HCT116 (cell line): ENCODE results near the gene MED6. TPM values are rescaled to one million over a fixed set of nuclear protein-coding genes. Genes with fewer than 3 reads are reported as not detected.

ENCODE experiments used
- ATAC-seq: fragments of 200-7000 bp; cut with Tn5 transposase; 2 replicates; pipeline ENCODE4 v1.9.1; 2020; ENCODE audit warnings: mild to moderate bottlenecking, moderate library complexity
- BruUV-seq: library from RNA; stranded (reverse); fragments of 400-500 nt; replicated peaks from 2 replicates; lab custom pipeline; 2021; lab: Mats Ljungman, UMichigan
- CTCF ChIA-PET: fragments of 300-600 bp; sonication (Branson Sonifier 250); formaldehyde crosslinking; loops from one replicate; lab custom pipeline; 2021; ENCODE audit warnings: antibody characterized with exemption; lab: Charles Lee
- POLR2A ChIA-PET: fragments of 300-600, 350-600 bp; sonication (Branson Sonifier 250); formaldehyde crosslinking; loops from one replicate; lab custom pipeline; 2021; ENCODE audit warnings: antibody characterized with exemption; lab: Charles Lee
- RAD21 ChIA-PET, 2 experiments: fragments of 300-600 bp; sonication (Branson Sonifier 250); formaldehyde crosslinking; loops; one replicate each; lab custom pipeline; 2023; ENCODE audit warnings: low total read pairs in 2 of 2; ENCODE audit not compliant: uncharacterized antibody in 2 of 2, unreplicated experiment in 2 of 2, low non-redundant PET in 1 of 2; lab: Charles Lee
- DNase-seq: peaks from one replicate; pipeline ENCODE4 v3.0.0-alpha.2; 2010; ENCODE audit warnings: low read depth, low spot score
- H2AFZ ChIP-seq: fragments of 200-600 bp; shearing (Covaris generic), sonication (generic); 2 replicates; pipeline ENCODE4 v1.6.1; 2017; ENCODE audit warnings: low read depth, mixed run types, mixed read lengths, antibody characterized with exemption, low read length; ENCODE audit not compliant: poor library complexity, severe bottlenecking
- H3K27ac ChIP-seq: 2 replicates; pipeline ENCODE4 v1.5.1; 2012; ENCODE audit warnings: low read depth, low read length
- H3K27me3 ChIP-seq: fragments of 200-600 bp; sonication (generic); 2 replicates; pipeline ENCODE4 v1.6.1; 2016; ENCODE audit warnings: mixed run types, low read length, mixed read lengths; ENCODE audit not compliant: insufficient read depth
- H3K36me3 ChIP-seq, 2 experiments: fragments of 200-500 bp in 1 of 2; fragments of 200-600 bp in 1 of 2; sonication (Bioruptor generic) in 1 of 2; sonication (generic) in 1 of 2; 2 replicates each; pipeline versions ENCODE4 v1.5.1 to v1.6.1; 2014 to 2016; ENCODE audit warnings: low read length in 2 of 2, inconsistent platforms in 1 of 2, mixed read lengths in 1 of 2, mixed run types in 1 of 2; ENCODE audit not compliant: insufficient read depth in 2 of 2, control insufficient read depth in 1 of 2
- H3K4me1 ChIP-seq, 2 experiments: fragments of 200-600 bp in 1 of 2; sonication (generic) in 1 of 2; 2 replicates each; pipeline versions ENCODE4 v1.5.1 to v1.6.1; 2012 to 2017; ENCODE audit warnings: low read length in 2 of 2, inconsistent platforms in 1 of 2, mild to moderate bottlenecking in 1 of 2, mixed read lengths in 1 of 2, mixed run types in 1 of 2, moderate library complexity in 1 of 2; ENCODE audit not compliant: insufficient read depth in 2 of 2, control insufficient read depth in 1 of 2
- H3K4me2 ChIP-seq: fragments of 200-600 bp; sonication (generic); 2 replicates; pipeline ENCODE4 v1.6.1; 2017; ENCODE audit warnings: mixed run types, low read length, mixed read lengths
- H3K4me3 ChIP-seq, 2 experiments: fragments of 200-600 bp in 1 of 2; sonication (generic) in 1 of 2; replicated peaks in 1 of 2; 2 replicates each; pipeline ENCODE4 v1.5.1; 2011 to 2016; ENCODE audit warnings: low read length in 2 of 2, control low read depth in 1 of 2, low read depth in 1 of 2, mild to moderate bottlenecking in 1 of 2, mixed read lengths in 1 of 2, mixed run types in 1 of 2
- H3K79me2 ChIP-seq: fragments of 200-600 bp; sonication (generic); 2 replicates; pipeline ENCODE4 v1.6.1; 2017; ENCODE audit warnings: mild to moderate bottlenecking, mixed run types, low read length, moderate library complexity, mixed read lengths; ENCODE audit not compliant: insufficient read depth
- H3K9ac ChIP-seq: fragments of 200-600 bp; sonication (generic); 2 replicates; pipeline ENCODE4 v1.6.1; 2016; ENCODE audit warnings: low read length, mixed read lengths
- H3K9me2 ChIP-seq: fragments of 200-600 bp; sonication (generic), shearing (Covaris generic); 2 replicates; pipeline ENCODE4 v1.6.1; 2017; ENCODE audit warnings: mixed run types, mild to moderate bottlenecking, moderate library complexity; ENCODE audit not compliant: insufficient read depth
- H3K9me3 ChIP-seq, 2 experiments: fragments of 200-500 bp in 1 of 2; fragments of 200-600 bp in 1 of 2; sonication (Bioruptor generic) in 1 of 2; sonication (generic) in 1 of 2; 2 replicates each; pipeline ENCODE4 v1.6.1; 2014 to 2017; ENCODE audit warnings: low read length in 2 of 2, mixed read lengths in 2 of 2, inconsistent platforms in 1 of 2, low read depth in 1 of 2, mild to moderate bottlenecking in 1 of 2, mixed run types in 1 of 2, moderate library complexity in 1 of 2; ENCODE audit not compliant: control insufficient read depth in 1 of 2, insufficient read depth in 1 of 2
- H4K20me1 ChIP-seq: fragments of 200-600 bp; sonication (generic), shearing (Covaris generic); 2 replicates; pipeline ENCODE4 v1.6.1; 2017; ENCODE audit warnings: mixed run types, mild to moderate bottlenecking, moderate library complexity; ENCODE audit not compliant: insufficient read depth
- CBX3 ChIP-seq: IDR thresholded peaks from 2 replicates; pipeline ENCODE4 v1.6.1; 2012; ENCODE audit warnings: low read depth
- EGR1 ChIP-seq: IDR thresholded peaks from 2 replicates; pipeline ENCODE4 v1.6.1; 2012; ENCODE audit warnings: low read depth
- ELF1 ChIP-seq: IDR thresholded peaks from 2 replicates; pipeline ENCODE4 v1.6.1; 2012; ENCODE audit warnings: low read depth, borderline replicate concordance
- EZH2 ChIP-seq: fragments of 200-600 bp; sonication (generic); IDR thresholded peaks from 2 replicates; pipeline ENCODE4 v1.6.1; 2017; ENCODE audit warnings: antibody characterized with exemption, mixed run types
- EZH2phosphoT487 ChIP-seq: fragments of 200-600 bp; IDR thresholded peaks from 2 replicates; pipeline ENCODE4 v1.6.1; 2018; ENCODE audit warnings: antibody characterized with exemption, borderline replicate concordance
- JUND ChIP-seq: IDR thresholded peaks from 2 replicates; pipeline ENCODE4 v1.6.1; 2012
- POLR2A ChIP-seq: IDR thresholded peaks from 2 replicates; pipeline ENCODE4 v1.7.0; 2011; ENCODE audit warnings: borderline replicate concordance; ENCODE audit not compliant: insufficient read depth, insufficient read length; ENCODE audit errors: extremely low read depth
- POLR2AphosphoS5 ChIP-seq: IDR thresholded peaks from 2 replicates; pipeline ENCODE4 v1.6.1; 2011; ENCODE audit warnings: mild to moderate bottlenecking, low read depth, low read length, moderate library complexity
- RAD21 ChIP-seq: IDR thresholded peaks from 2 replicates; pipeline ENCODE4 v1.6.1; 2012; ENCODE audit warnings: low read depth, mild to moderate bottlenecking
- SIN3A ChIP-seq: IDR thresholded peaks from 2 replicates; pipeline ENCODE4 v1.6.1; 2012; ENCODE audit warnings: low read depth
- SP1 ChIP-seq: IDR thresholded peaks from 2 replicates; pipeline ENCODE4 v1.6.1; 2012; ENCODE audit warnings: low read depth
- SRF ChIP-seq: IDR thresholded peaks from 2 replicates; pipeline ENCODE4 v1.6.1; 2012; ENCODE audit warnings: low read depth
- TCF7L2 ChIP-seq: IDR thresholded peaks from 2 replicates; pipeline ENCODE4 v1.7.0; 2011; ENCODE audit warnings: borderline replicate concordance, inconsistent platforms; ENCODE audit not compliant: insufficient read depth, insufficient read length; ENCODE audit errors: extremely low read depth
- ZFX ChIP-seq: fragments of 450-650 bp; IDR thresholded peaks from 2 replicates; pipeline ENCODE4 v1.6.1; 2017
- ZNF274 ChIP-seq: fragments of 200-500 bp; sonication (Bioruptor generic); IDR thresholded peaks from 2 replicates; pipeline ENCODE4 v1.6.1; 2014; ENCODE audit warnings: mild to moderate bottlenecking, low read depth, low read length, inconsistent platforms
- intact Hi-C: fragments of 100-400 bp; cut with micrococcal nuclease; formaldehyde crosslinking; loops from 2 replicates; pipeline ENCODE4 v1.10.0; 2022
- total RNA-seq: library from RNA; stranded (reverse); gene quantifications from one replicate; pipeline ENCODE4 v1.2.1, GENCODE V29; 2021; ENCODE audit not compliant: unreplicated experiment
- TF ChIP-seq, protein P1 (sequence below): IDR thresholded peaks from 2 replicates; pipeline ENCODE4 v1.6.1; 2011; ENCODE audit warnings: mild to moderate bottlenecking, low read length, moderate library complexity; ENCODE audit not compliant: insufficient replicate concordance; ENCODE audit errors: extremely low read depth
- TF ChIP-seq, protein P2 (sequence below): IDR thresholded peaks from 2 replicates; pipeline ENCODE4 v1.6.1; 2012
- TF ChIP-seq, protein P3 (sequence below): IDR thresholded peaks from 2 replicates; pipeline ENCODE4 v1.6.1; 2012; ENCODE audit warnings: low read depth
- TF ChIP-seq, protein P4 (sequence below): IDR thresholded peaks from 2 replicates; pipeline ENCODE4 v1.6.1; 2012
- TF ChIP-seq, protein P5 (sequence below), 3 experiments: fragments of 200-600 bp in 1 of 3; sonication (generic) in 1 of 3; IDR thresholded peaks in 2 of 3; conservative IDR thresholded peaks in 1 of 3; 2 replicates each; pipeline ENCODE4 v1.5.1; 2012 to 2017; ENCODE audit warnings: low read depth in 2 of 3, low read length in 2 of 3, antibody characterized with exemption in 1 of 3, borderline replicate concordance in 1 of 3, control low read depth in 1 of 3, mild to moderate bottlenecking in 1 of 3, mixed read lengths in 1 of 3, mixed run types in 1 of 3, moderate library complexity in 1 of 3; ENCODE audit not compliant: insufficient read depth in 1 of 3

MED6 gene
- total RNA-seq, 1 experiment from 2014 or later: 39.6 TPM

DNA sequence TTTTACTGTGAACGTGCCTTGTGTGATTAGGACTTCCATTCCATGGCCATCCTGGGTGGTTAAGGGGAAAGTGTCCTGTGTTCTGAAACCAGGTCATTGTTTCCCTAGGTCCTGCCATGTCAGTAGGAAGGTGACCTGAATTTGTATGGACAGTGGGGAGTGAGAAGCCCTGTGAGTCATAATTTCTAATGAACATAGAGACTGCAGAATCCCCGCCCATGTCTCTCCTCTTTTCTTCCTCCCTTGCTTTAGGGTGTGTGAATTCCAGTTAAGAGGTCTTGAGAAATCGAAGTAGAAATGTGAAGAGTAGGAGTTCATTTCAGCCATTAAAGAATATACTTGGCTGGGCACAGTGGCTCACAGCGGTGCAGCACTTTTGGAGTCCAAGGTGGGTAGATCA lies 49.3 kb upstream of the MED6 start:
- intact Hi-C loops: no loop called here
- ATAC-seq: no peak
- CTCF ChIA-PET: no interaction called here
- no peak for DNase-seq
- H3K27ac ChIP-seq: no peak overlapping the region
- RAD21 ChIA-PET: interaction anchor here in 1 of 2 experiments (0.7 kb wide), 1 partner anchor 104 kb away, joined by 3 read pairs; no protein-coding TSS in a partner anchor
- TF ChIP-seq, protein P1, sequence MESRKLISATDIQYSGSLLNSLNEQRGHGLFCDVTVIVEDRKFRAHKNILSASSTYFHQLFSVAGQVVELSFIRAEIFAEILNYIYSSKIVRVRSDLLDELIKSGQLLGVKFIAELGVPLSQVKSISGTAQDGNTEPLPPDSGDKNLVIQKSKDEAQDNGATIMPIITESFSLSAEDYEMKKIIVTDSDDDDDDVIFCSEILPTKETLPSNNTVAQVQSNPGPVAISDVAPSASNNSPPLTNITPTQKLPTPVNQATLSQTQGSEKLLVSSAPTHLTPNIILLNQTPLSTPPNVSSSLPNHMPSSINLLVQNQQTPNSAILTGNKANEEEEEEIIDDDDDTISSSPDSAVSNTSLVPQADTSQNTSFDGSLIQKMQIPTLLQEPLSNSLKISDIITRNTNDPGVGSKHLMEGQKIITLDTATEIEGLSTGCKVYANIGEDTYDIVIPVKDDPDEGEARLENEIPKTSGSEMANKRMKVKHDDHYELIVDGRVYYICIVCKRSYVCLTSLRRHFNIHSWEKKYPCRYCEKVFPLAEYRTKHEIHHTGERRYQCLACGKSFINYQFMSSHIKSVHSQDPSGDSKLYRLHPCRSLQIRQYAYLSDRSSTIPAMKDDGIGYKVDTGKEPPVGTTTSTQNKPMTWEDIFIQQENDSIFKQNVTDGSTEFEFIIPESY: no peak
- TF ChIP-seq, protein P2, sequence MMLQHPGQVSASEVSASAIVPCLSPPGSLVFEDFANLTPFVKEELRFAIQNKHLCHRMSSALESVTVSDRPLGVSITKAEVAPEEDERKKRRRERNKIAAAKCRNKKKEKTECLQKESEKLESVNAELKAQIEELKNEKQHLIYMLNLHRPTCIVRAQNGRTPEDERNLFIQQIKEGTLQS: no peak
- no peak for TF ChIP-seq TCF7L2
- no peak for TF ChIP-seq ZNF274
- TF ChIP-seq, protein P3, sequence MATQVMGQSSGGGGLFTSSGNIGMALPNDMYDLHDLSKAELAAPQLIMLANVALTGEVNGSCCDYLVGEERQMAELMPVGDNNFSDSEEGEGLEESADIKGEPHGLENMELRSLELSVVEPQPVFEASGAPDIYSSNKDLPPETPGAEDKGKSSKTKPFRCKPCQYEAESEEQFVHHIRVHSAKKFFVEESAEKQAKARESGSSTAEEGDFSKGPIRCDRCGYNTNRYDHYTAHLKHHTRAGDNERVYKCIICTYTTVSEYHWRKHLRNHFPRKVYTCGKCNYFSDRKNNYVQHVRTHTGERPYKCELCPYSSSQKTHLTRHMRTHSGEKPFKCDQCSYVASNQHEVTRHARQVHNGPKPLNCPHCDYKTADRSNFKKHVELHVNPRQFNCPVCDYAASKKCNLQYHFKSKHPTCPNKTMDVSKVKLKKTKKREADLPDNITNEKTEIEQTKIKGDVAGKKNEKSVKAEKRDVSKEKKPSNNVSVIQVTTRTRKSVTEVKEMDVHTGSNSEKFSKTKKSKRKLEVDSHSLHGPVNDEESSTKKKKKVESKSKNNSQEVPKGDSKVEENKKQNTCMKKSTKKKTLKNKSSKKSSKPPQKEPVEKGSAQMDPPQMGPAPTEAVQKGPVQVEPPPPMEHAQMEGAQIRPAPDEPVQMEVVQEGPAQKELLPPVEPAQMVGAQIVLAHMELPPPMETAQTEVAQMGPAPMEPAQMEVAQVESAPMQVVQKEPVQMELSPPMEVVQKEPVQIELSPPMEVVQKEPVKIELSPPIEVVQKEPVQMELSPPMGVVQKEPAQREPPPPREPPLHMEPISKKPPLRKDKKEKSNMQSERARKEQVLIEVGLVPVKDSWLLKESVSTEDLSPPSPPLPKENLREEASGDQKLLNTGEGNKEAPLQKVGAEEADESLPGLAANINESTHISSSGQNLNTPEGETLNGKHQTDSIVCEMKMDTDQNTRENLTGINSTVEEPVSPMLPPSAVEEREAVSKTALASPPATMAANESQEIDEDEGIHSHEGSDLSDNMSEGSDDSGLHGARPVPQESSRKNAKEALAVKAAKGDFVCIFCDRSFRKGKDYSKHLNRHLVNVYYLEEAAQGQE: no peak
- TF ChIP-seq EZH2: no peak
- TF ChIP-seq CBX3: no peak
- no peak for TF ChIP-seq POLR2AphosphoS5
- no peak for TF ChIP-seq SRF
- TF ChIP-seq JUND: no peak
- TF ChIP-seq EZH2phosphoT487: no peak
- TF ChIP-seq ZFX: no peak
- no peak for TF ChIP-seq EGR1
- no peak for TF ChIP-seq RAD21
- TF ChIP-seq, protein P4, sequence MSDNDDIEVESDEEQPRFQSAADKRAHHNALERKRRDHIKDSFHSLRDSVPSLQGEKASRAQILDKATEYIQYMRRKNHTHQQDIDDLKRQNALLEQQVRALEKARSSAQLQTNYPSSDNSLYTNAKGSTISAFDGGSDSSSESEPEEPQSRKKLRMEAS: no peak
- TF ChIP-seq, protein P5, sequence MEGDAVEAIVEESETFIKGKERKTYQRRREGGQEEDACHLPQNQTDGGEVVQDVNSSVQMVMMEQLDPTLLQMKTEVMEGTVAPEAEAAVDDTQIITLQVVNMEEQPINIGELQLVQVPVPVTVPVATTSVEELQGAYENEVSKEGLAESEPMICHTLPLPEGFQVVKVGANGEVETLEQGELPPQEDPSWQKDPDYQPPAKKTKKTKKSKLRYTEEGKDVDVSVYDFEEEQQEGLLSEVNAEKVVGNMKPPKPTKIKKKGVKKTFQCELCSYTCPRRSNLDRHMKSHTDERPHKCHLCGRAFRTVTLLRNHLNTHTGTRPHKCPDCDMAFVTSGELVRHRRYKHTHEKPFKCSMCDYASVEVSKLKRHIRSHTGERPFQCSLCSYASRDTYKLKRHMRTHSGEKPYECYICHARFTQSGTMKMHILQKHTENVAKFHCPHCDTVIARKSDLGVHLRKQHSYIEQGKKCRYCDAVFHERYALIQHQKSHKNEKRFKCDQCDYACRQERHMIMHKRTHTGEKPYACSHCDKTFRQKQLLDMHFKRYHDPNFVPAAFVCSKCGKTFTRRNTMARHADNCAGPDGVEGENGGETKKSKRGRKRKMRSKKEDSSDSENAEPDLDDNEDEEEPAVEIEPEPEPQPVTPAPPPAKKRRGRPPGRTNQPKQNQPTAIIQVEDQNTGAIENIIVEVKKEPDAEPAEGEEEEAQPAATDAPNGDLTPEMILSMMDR (IDR thresholded peaks at IDR 0.05 in 2 of 3, conservative IDR thresholded peaks at IDR 0.05 in 1 of 3; ENCODE audit: borderline replicate concordance in 1 of 3, insufficient read depth in 1 of 3, low read depth in 2 of 3, low read length in 2 of 3): no peak
- TF ChIP-seq POLR2A: no peak
- no peak for TF ChIP-seq SIN3A
- TF ChIP-seq SP1: no peak
- TF ChIP-seq ELF1: no peak
- no peaks in the 10 kb centered on the region for H3K79me2 ChIP-seq
- no peak overlapping the region for H2AFZ ChIP-seq
- no peak overlapping the region for H3K4me2 ChIP-seq
- BruUV-seq: no TSS peak
- peaks cover 0 to 5% of the 10 kb centered on the region in 2 experiments; a peak in 1 of 4 replicates for H3K4me1 ChIP-seq
- H3K9me2 ChIP-seq: no peaks in the 10 kb centered on the region
- no peak overlapping the region for H3K4me3 ChIP-seq
- POLR2A ChIA-PET: no interaction called here
- no peaks in the 10 kb centered on the region for H4K20me1 ChIP-seq
- H3K27me3 ChIP-seq: no peaks in the 10 kb centered on the region
- H3K9me3 ChIP-seq: no peaks in the 10 kb centered on the region
- H3K36me3 ChIP-seq: no peaks in the 10 kb centered on the region
- no peak overlapping the region for H3K9ac ChIP-seq
